ENCODE data around the gene SSH2.

GRCh38 chr17:29583324-29584248 is 346.4 kb downstream of the SSH2 start:
- TF ChIP-seq, protein P1, sequence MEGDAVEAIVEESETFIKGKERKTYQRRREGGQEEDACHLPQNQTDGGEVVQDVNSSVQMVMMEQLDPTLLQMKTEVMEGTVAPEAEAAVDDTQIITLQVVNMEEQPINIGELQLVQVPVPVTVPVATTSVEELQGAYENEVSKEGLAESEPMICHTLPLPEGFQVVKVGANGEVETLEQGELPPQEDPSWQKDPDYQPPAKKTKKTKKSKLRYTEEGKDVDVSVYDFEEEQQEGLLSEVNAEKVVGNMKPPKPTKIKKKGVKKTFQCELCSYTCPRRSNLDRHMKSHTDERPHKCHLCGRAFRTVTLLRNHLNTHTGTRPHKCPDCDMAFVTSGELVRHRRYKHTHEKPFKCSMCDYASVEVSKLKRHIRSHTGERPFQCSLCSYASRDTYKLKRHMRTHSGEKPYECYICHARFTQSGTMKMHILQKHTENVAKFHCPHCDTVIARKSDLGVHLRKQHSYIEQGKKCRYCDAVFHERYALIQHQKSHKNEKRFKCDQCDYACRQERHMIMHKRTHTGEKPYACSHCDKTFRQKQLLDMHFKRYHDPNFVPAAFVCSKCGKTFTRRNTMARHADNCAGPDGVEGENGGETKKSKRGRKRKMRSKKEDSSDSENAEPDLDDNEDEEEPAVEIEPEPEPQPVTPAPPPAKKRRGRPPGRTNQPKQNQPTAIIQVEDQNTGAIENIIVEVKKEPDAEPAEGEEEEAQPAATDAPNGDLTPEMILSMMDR (conservative IDR thresholded peaks at IDR 0.05; ENCODE audit: low read depth, low read length) = no peak
- no peak for TF ChIP-seq EZH2phosphoT487 (IDR thresholded peaks at IDR 0.05; ENCODE audit: borderline replicate concordance, low read length)
- no peak for TF ChIP-seq EZH2 (IDR thresholded peaks at IDR 0.05; ENCODE audit: low read length, unreplicated experiment)

Measured in PC-3 (cell line).